ENCODE results near the gene ZNF76. TPM values are rescaled to one million over a fixed set of nuclear protein-coding genes. Genes with fewer than 3 reads are reported as not detected.

Gene ZNF76
- total RNA-seq, 4 donors from 2014 or later, result 19.6 to 52.5 (median 27.5) TPM

DNA sequence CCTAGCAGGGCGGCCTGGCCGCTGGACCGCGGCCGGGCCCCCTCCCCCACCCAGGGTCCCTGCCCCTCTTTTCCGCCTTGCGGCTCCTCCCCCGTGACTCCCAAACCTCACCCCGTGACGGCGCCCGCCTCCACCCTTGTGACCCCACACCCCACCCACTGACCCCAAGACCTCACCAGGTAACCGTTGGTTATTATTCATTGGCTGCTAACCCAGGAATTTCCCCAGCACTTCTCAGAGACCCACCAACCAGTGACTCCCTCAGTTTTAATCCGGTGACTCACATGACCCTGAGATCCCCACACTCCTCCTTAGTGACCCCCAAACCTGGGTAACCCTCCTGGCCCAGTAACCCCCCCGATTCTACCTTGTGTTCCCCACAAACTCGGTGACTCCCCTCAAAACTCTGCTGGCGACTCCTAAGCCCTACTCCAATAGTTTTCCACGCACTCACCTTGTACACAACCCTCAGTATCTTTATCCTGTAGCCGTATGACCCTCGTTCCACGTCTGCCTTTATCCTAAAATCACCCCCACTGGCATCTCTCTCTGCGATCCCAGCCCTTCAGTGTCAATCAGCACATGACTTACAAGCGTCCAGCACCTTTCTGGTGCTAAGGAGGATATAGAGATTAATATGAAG, 534 bp downstream of the ZNF76 start:
- peak overlapping the region; percentile 98 for H3K4me3 ChIP-seq
- peak overlapping the region; percentile 99 for H3K27ac ChIP-seq
- peaks cover 23% of the 10 kb centered on the region for H3K4me1 ChIP-seq
- H3K36me3 ChIP-seq, result no peaks in the 10 kb centered on the region
- TF ChIP-seq, protein P1, sequence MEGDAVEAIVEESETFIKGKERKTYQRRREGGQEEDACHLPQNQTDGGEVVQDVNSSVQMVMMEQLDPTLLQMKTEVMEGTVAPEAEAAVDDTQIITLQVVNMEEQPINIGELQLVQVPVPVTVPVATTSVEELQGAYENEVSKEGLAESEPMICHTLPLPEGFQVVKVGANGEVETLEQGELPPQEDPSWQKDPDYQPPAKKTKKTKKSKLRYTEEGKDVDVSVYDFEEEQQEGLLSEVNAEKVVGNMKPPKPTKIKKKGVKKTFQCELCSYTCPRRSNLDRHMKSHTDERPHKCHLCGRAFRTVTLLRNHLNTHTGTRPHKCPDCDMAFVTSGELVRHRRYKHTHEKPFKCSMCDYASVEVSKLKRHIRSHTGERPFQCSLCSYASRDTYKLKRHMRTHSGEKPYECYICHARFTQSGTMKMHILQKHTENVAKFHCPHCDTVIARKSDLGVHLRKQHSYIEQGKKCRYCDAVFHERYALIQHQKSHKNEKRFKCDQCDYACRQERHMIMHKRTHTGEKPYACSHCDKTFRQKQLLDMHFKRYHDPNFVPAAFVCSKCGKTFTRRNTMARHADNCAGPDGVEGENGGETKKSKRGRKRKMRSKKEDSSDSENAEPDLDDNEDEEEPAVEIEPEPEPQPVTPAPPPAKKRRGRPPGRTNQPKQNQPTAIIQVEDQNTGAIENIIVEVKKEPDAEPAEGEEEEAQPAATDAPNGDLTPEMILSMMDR (IDR thresholded peaks at IDR 0.05), result no peak
- TF ChIP-seq POLR2AphosphoS5 (IDR thresholded peaks at IDR 0.05) (no peak), EP300 (IDR thresholded peaks at IDR 0.05) (peak; percentile 21), POLR2A (IDR thresholded peaks at IDR 0.05) (no peak)
- 8% methylated on average over 22 of the region's 23 CpGs for WGBS
- no peaks in the 10 kb centered on the region for H3K27me3 ChIP-seq
- no peaks in the 10 kb centered on the region for H3K9me3 ChIP-seq
- peak; percentile 88 to 91 for DNase-seq (ENCODE audit: low spot score in 2 of 2)

DNA sequence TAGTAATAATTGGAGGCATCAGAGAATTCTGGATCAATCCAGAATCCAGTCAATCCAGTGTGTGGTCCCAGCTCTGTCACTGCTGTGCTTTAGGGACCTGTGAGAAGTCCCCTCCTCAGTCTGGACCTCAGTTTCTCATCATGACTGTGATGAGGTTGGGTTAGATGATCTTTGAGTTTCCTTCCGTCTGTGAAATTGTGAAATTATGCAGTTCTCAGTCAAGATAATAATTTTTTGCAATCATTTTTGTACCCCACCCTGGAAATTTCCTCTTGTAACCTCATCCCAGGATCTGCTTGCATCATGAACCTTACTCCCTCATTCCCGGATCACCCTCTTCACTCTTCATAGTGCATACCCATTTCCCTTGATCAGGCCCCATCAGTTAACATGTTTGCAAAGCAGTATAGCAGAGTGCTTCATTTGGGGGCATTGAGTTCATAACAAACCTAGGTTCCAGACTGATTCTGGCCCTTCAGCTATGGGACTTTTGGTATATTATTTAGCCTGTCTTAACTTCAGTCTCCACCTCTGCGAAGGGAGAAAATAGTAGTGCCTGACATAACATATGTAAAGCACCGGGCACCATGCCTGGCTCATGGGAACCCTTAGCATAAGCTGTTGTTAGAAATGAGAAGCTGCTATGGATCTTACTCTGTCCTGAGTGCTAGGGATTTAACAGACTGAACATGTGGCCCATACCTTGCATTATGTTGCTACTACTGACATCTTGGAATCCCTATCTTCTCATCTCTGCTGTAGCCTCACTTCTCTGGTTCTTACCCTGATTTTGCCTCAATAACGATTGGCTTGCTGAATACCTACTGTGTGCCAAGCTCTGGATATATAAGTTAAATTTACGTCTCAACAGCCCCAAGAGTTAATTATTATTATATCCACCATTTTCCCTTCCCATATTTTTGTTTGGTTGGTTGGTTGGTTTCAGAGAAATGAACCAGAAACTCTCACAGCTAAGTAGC, 1.3 kb downstream of the ZNF76 start:
- peak overlapping the region; percentile 99 for H3K27ac ChIP-seq
- TF ChIP-seq POLR2A (IDR thresholded peaks at IDR 0.05) (peak in 1 of 2 donors; percentile 30), EP300 (IDR thresholded peaks at IDR 0.05) (no peak), POLR2AphosphoS5 (IDR thresholded peaks at IDR 0.05) (no peak)
- TF ChIP-seq, protein P1 (IDR thresholded peaks at IDR 0.05), result no peak
- 64% methylated on average over 6 of the region's 6 CpGs for WGBS
- H3K9me3 ChIP-seq, result no peaks in the 10 kb centered on the region
- H3K4me3 ChIP-seq, result peak overlapping the region; percentile 98
- no peaks in the 10 kb centered on the region for H3K27me3 ChIP-seq
- DNase-seq (ENCODE audit: low spot score in 2 of 2), result no peak
- peaks cover 23% of the 10 kb centered on the region for H3K4me1 ChIP-seq
- H3K36me3 ChIP-seq, result no peaks in the 10 kb centered on the region

DNA sequence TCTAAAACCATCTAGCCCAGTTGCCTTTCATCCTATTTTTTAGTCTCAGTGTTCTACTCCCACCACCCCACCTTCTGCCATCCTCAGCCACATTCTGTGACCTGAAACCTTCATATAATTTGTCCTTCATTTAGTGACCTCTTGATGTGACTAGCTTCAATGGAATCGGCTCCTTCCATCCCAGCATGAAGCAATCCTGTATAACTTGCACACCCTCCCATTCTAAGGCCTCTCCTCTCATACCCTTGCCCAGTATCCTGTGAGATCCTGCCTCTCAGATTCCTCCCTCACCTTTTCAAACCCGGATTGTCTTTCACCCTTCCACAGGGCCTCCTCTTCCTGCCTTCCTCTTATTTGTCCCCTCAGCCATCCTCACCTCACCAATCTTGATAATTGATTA, 3.1 kb downstream of the ZNF76 start:
- no peaks in the 10 kb centered on the region for H3K36me3 ChIP-seq
- H3K27me3 ChIP-seq, result no peaks in the 10 kb centered on the region
- no peak overlapping the region for H3K4me3 ChIP-seq
- H3K4me1 ChIP-seq, result peaks cover 23% of the 10 kb centered on the region
- TF ChIP-seq POLR2AphosphoS5 (IDR thresholded peaks at IDR 0.05), result no peak
- no peak for TF ChIP-seq POLR2A (IDR thresholded peaks at IDR 0.05)
- TF ChIP-seq EP300 (IDR thresholded peaks at IDR 0.05), result no peak
- TF ChIP-seq, protein P1 (IDR thresholded peaks at IDR 0.05), result no peak
- WGBS, result 56% methylated on average over 1 of the region's 2 CpGs
- no peak overlapping the region for H3K27ac ChIP-seq
- DNase-seq (ENCODE audit: low spot score in 2 of 2), result no peak
- no peaks in the 10 kb centered on the region for H3K9me3 ChIP-seq

DNA sequence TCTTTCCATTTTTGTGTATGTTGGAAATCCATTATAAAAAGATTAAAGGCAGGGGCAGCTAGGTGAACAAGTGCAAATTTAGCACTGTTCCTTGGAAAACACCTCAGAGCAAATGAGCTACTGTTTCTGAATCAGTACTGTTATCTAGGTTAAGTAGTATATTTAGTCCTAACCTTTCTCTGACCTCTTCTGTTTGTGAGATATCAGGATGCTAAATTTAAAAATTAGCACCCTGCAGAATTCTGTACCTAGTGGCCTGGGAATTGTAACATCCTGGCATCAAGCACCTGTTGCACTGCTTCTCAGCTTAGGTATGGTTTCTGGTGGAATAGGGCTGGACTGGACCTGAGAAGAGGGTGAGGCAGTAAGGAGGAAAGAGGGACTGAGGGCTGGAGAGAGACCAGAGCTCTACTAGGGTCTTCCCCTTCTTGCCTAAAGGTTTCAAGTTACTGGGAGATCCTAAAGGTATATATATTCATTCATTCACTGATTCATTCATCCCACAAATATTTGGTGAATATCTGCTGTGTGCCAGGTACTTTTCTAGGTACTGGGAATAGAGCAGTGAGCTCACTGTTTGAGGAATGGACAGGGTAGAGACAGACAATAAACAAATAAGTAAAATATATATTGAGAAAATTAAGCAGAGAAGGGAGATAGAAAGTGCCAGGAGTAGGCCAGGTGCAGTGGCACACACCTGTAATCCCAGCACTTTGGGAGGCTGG, 5.2 kb downstream of the ZNF76 start:
- H3K36me3 ChIP-seq, result no peaks in the 10 kb centered on the region
- no peak overlapping the region for H3K27ac ChIP-seq
- no peaks in the 10 kb centered on the region for H3K9me3 ChIP-seq
- H3K27me3 ChIP-seq, result no peaks in the 10 kb centered on the region
- H3K4me1 ChIP-seq, result peaks cover 11% of the 10 kb centered on the region
- DNase-seq (ENCODE audit: low spot score in 2 of 2), result no peak
- TF ChIP-seq POLR2AphosphoS5 (IDR thresholded peaks at IDR 0.05), result no peak
- TF ChIP-seq POLR2A (IDR thresholded peaks at IDR 0.05), result no peak
- TF ChIP-seq, protein P1 (IDR thresholded peaks at IDR 0.05), result no peak
- TF ChIP-seq EP300 (IDR thresholded peaks at IDR 0.05), result no peak
- no peak overlapping the region for H3K4me3 ChIP-seq

Data from suprapubic skin (tissue), 4 donors.